HFF-Myc (cell line): ENCODE data around the gene MDFIC2.

Source experiments
- DNase-seq: peaks from one replicate; pipeline ENCODE4 v3.0.0-alpha.2; 2011; ENCODE audit warnings: low read depth; ENCODE audit errors: extremely low read depth
- H3K4me3 ChIP-seq: replicated peaks from 2 replicates; pipeline ENCODE4 v1.5.1; 2011; ENCODE audit warnings: low read depth, mild to moderate bottlenecking, control low read depth, low read length
- CTCF ChIP-seq: IDR thresholded peaks from 2 replicates; pipeline ENCODE4 v1.5.1; 2012; ENCODE audit warnings: mild to moderate bottlenecking, low read depth, low read length, control low read depth; ENCODE audit errors: missing control alignments

The MDFIC2 gene

DNA sequence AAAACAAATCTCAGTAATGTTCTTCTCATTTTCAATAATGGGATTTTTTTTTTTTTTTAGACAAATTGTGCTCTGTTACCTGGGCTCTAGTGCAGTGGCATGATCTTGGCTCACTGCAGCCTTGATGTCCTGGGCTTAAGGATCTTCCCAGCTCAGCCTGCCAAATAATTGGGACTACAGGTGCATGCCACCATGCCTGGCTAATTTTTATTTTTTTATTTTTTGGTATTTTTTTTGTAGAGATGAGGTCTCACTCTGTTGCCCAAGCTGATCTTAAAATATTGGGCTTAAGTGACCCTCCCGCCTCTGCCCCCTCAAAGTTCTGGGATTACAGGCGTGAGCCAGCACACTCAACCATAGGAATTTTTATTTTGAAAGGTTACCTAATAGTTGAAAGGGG, 126.2 kb downstream of the MDFIC2 start:
- TF ChIP-seq CTCF = no peak
- DNase-seq = no peak
- H3K4me3 ChIP-seq = no peak overlapping the region

DNA sequence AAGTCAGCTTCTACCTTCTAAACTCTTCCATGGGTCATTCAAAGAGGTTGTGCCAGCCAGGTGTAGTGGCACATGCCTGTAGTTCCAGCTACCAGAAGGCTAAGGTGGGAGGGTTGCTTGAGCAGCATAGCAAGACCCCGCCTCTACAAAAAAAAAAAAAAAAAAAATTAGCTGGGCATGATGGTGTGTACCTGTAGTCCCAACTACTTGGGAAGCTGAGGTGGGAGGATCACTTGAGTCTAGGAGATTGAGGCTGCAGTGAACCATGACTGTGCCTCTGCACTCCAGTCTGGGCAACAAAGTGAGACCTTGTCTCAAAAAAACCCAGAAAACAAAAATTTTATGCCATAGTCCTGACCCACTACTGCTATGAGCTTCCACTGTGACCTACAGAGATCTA, 126.8 kb downstream of the MDFIC2 start:
- TF ChIP-seq CTCF = no peak
- no peak for DNase-seq
- no peak overlapping the region for H3K4me3 ChIP-seq

- DNase-seq = no peak
- H3K4me3 ChIP-seq = no peak overlapping the region
- TF ChIP-seq CTCF = no peak
Observed at GRCh38 chr3:70183781-70184504, 128.5 kb downstream of the MDFIC2 start.

DNA sequence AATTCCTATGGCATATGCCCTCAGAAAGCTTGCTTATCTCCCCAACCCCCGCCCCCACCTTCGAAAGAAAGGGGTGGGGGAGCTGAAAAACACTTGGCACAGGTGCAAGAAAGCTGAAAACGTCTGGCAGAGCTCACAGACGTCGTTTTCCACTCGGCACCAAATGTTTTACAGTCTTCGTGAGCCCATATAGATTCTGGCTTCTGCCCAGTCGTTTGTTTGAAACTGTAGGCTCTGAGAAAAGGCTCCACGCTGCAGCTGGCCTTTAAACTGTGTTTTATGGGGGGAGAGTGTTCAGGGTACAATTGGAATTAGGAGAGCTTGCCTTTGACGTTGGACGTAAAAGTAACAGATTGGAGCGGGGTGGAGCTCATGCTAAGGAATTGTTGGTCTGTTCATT, 130.3 kb downstream of the MDFIC2 start:
- H3K4me3 ChIP-seq = no peak overlapping the region
- DNase-seq = no peak
- TF ChIP-seq CTCF = no peak

DNA sequence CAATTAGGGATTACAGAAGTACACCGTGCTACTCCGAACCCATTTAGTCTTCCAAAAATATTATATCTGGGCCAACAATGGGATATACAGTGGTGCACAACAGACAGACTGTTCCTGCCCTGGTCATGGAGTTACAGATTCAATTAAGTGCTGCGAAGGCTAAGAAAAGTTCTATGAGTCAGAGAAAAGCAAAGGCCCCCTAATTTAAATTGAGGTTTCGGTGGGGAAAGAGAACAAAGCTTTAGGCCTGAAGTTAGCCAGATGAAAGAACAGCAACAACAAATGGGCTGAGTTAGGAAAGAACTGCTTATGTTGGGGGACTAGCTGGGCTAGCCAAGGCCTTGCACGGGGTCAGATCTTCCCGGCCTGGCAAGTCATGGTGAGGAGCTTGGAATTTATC, 131.8 kb downstream of the MDFIC2 start:
- no peak for DNase-seq
- no peak for TF ChIP-seq CTCF
- H3K4me3 ChIP-seq = no peak overlapping the region

DNA sequence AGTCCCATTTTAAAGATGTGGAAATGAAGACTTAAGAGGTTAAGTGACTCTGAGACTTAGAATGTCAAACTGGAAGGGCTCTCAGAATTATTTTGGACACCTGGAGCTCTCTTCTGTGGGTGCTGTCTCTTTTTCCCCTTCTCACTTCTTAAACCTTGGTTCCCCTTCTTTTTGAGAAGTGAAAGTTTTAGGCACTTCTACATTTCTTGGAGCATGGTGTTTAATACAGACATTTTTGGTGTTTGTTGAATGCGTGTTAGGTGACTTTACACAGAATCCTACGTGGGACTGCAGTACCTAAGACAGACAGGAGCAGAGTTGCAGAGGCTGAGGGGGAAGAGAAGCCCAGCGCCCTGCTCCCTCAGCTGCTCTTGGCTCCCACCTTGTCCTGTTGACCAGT, 133.3 kb downstream of the MDFIC2 start:
- no peak for TF ChIP-seq CTCF
- no peak for DNase-seq
- H3K4me3 ChIP-seq = no peak overlapping the region
